Metanephros (tissue), 2 donors: Measurements from ENCODE around the gene CNKSR3. TPM values are rescaled to one million over a fixed set of nuclear protein-coding genes. Genes with fewer than 3 reads are reported as not detected.

Experiments used
- small RNA-seq: library from RNA; depleted of rRNA; stranded (forward); fragments of <200 nt; gene quantifications from one replicate; pipeline ENCODE3, GENCODE V24; 2014; ENCODE audit warnings: low replicate concordance
- total RNA-seq: library from RNA; depleted of rRNA; stranded (reverse); fragments of >200 nt; gene quantifications from one replicate; pipeline ENCODE4 v1.2.3, GENCODE V29; 2014

CNKSR3 gene
- total RNA-seq: 25.0 TPM

DNA sequence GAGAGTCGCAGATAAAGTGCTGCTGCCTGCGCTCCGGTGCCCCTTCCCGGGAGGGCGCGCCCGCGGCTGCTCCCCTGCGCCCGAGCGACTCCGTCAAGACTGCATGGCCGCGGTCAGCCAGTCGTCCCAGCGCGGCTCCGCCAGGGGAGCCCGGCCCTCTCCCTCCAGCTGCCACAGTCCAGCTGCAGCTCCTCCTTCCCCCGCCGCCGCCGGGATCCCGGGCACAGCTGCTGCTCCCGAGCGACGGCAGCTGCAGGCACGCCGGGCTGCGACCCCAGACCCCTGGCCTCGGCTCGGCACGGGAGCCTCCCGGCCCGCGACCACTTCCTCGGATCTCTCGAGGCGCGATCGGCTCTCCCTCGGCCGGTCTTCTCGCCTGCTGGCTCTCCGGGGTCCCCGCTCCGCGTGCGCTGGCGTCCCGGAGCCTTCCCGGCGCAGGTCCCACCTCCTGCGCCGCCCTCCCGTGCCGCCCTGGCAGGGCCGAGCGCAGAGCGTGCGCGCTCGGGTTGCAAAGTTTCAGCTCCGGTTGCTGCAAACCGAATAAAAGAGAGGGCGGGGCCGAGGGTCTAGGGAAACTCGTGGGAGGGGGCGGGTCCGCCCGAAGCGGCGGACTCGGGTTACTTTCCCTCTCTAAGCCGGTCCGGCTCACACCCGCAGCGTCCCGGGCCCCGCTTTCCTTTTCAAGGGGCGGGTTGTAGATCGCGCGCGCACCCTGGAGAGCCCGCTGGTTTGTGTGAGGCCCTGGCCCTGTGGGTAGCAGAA, at the start of gene CNKSR3:
Gene CNKSR3 (minus strand): TSS at position 542 of the 762 bp plus-strand sequence. CDS start 571 bp downstream, outside the sequence.

DNA sequence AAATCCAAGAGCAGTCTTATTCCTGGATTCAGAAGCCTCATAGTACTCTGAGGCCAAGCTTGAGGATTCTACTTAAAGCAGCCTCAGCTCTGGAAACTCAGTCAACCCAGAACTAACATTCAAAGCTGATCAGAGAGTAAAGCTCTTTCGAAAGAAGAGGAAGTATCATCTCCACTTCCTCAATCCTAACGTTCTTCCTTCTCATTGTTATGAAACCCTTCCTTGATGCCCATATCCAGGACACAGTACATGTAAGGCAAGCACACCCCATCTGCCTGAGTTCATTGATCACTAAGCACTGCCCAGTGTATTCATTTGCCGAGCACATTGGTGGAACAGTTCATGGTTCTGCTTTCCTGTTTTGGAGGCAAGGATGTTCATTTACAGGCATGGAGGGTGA, 153.8 kb downstream of the CNKSR3 start, which contains the start of gene IPCEF1:
Gene IPCEF1 (minus strand): TSS at position 114 of the 400 bp plus-strand sequence. CDS start 90,856 bp downstream, outside the sequence.

Small RNA genes within 50 kb of the gene (small RNA-seq; reads per million reads assigned to genes)
- not detected for gene AL357075.2

Other genes with a start within 250 kb of the CNKSR3 start
- gene IPCEF1, start 153.9 kb downstream of the CNKSR3 start, total RNA-seq: 8.8 TPM
- gene SCAF8, start 222.7 kb upstream of the CNKSR3 start, total RNA-seq: 58.1 TPM